ENCODE results near the gene GALNT10.

The GALNT10 gene

GRCh38 chr5:154397652-154398406 is 207.3 kb downstream of the GALNT10 start:
- ChIA-PET POLR2A (interaction anchor here (0.6 kb wide), 1 partner anchor 207 kb away, joined by 4 read pairs; the partner anchor contains the start of gene GALNT10), CTCF (interaction anchor here (0.7 to 1.9 kb wide), 7 partner anchors 7 to 200 kb away, joined by 3 to 8 read pairs (median 3); no protein-coding TSS in a partner anchor)
- no peak for DNase-seq (ENCODE audit: extremely low spot score)
- no peak for TF ChIP-seq CTCF (IDR thresholded peaks at IDR 0.05; ENCODE audit: control extremely low read depth, extremely low read depth, low read depth, missing control alignments)

- DNase-seq (ENCODE audit: extremely low spot score) = no peak
- ChIA-PET POLR2A (no interaction called here), CTCF (interaction anchor here (1.3 kb wide), 1 partner anchor 215 kb away, joined by 4 read pairs; no protein-coding TSS in a partner anchor)
- no peak for TF ChIP-seq CTCF (IDR thresholded peaks at IDR 0.05; ENCODE audit: control extremely low read depth, extremely low read depth, low read depth, missing control alignments)
Measured at GRCh38 chr5:154400678-154401077, 210.1 kb downstream of the GALNT10 start.

GRCh38 chr5:154401355-154401754 is 210.8 kb downstream of the GALNT10 start:
- no peak for TF ChIP-seq CTCF (IDR thresholded peaks at IDR 0.05; ENCODE audit: control extremely low read depth, extremely low read depth, low read depth, missing control alignments)
- ChIA-PET POLR2A (no interaction called here), CTCF (interaction anchor here (1.3 kb wide), 1 partner anchor 216 kb away, joined by 4 read pairs; no protein-coding TSS in a partner anchor)
- DNase-seq (ENCODE audit: extremely low spot score) = no peak

- POLR2A ChIA-PET = no interaction called here
- CTCF ChIA-PET = interaction anchor here (4.1 to 4.2 kb wide), 3 partner anchors 16 to 328 kb away, joined by 43 to 80 read pairs (median 55); partner anchors contain the start of gene GALNT10
- no peak for TF ChIP-seq CTCF (IDR thresholded peaks at IDR 0.05; ENCODE audit: control extremely low read depth, extremely low read depth, low read depth, missing control alignments)
- no peak for DNase-seq (ENCODE audit: extremely low spot score)
Measured at GRCh38 chr5:154401931-154402330, 211.4 kb downstream of the GALNT10 start.

- CTCF ChIA-PET = interaction anchor here (3.4 to 4.2 kb wide), 5 partner anchors 17 to 329 kb away, joined by 26 to 80 read pairs (median 55); partner anchors contain the start of gene GALNT10
- POLR2A ChIA-PET = no interaction called here
- TF ChIP-seq CTCF (IDR thresholded peaks at IDR 0.05; ENCODE audit: control extremely low read depth, extremely low read depth, low read depth, missing control alignments) = no peak
Measured at GRCh38 chr5:154402611-154403010, 212.1 kb downstream of the GALNT10 start.

GRCh38 chr5:154403234-154403633 is 212.7 kb downstream of the GALNT10 start:
- CTCF ChIA-PET = interaction anchor here (1.9 to 4.2 kb wide), 8 partner anchors 16 to 330 kb away, joined by 4 to 80 read pairs (median 34); partner anchors contain the start of gene GALNT10
- POLR2A ChIA-PET = no interaction called here
- DNase-seq (ENCODE audit: extremely low spot score) = no peak
- TF ChIP-seq CTCF (IDR thresholded peaks at IDR 0.05; ENCODE audit: control extremely low read depth, extremely low read depth, low read depth, missing control alignments) = no peak

More at GRCh38 chr5:154402611-154403010, 212.1 kb downstream of the GALNT10 start:
- DNase-seq (ENCODE audit: extremely low spot score) = no peak
